Measurements from ENCODE around the gene SEZ6L2.

DNA sequence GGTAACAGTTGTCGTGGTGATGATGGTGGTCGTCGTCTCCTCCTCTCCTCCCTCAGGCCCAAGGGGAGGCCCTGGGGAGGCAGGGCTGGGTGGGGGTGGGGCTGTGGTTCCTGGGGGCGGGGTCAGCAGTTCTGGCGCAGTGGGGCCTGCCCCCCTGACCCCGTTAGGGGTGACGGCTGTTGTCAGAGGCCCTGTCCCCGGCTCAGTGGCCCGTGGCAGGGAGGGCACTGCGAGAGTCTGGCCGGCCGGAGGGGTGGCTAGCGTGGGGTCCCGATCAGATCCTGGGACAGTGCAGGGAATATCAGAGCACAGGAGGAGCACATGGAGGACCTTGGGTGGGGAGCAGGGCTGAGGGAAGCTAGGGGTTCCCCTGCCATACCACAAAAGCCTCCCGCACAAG is 2.5 kb downstream of the SEZ6L2 start:
- TF ChIP-seq SP2 (tag by site-specific recombination; IDR thresholded peaks at IDR 0.05): no peak
- no peak for TF ChIP-seq REST (tag by site-specific recombination; IDR thresholded peaks at IDR 0.05)
- TF ChIP-seq SCRT2 (tag by site-specific recombination; IDR thresholded peaks at IDR 0.05): no peak
- TF ChIP-seq, protein P1, sequence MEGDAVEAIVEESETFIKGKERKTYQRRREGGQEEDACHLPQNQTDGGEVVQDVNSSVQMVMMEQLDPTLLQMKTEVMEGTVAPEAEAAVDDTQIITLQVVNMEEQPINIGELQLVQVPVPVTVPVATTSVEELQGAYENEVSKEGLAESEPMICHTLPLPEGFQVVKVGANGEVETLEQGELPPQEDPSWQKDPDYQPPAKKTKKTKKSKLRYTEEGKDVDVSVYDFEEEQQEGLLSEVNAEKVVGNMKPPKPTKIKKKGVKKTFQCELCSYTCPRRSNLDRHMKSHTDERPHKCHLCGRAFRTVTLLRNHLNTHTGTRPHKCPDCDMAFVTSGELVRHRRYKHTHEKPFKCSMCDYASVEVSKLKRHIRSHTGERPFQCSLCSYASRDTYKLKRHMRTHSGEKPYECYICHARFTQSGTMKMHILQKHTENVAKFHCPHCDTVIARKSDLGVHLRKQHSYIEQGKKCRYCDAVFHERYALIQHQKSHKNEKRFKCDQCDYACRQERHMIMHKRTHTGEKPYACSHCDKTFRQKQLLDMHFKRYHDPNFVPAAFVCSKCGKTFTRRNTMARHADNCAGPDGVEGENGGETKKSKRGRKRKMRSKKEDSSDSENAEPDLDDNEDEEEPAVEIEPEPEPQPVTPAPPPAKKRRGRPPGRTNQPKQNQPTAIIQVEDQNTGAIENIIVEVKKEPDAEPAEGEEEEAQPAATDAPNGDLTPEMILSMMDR (tag by site-specific recombination; IDR thresholded peaks at IDR 0.05): no peak
- TF ChIP-seq, protein P2, sequence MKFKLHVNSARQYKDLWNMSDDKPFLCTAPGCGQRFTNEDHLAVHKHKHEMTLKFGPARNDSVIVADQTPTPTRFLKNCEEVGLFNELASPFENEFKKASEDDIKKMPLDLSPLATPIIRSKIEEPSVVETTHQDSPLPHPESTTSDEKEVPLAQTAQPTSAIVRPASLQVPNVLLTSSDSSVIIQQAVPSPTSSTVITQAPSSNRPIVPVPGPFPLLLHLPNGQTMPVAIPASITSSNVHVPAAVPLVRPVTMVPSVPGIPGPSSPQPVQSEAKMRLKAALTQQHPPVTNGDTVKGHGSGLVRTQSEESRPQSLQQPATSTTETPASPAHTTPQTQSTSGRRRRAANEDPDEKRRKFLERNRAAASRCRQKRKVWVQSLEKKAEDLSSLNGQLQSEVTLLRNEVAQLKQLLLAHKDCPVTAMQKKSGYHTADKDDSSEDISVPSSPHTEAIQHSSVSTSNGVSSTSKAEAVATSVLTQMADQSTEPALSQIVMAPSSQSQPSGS (tag by site-specific recombination; IDR thresholded peaks at IDR 0.05; ENCODE audit: low read depth): no peak
- no peak for TF ChIP-seq ZNF274 (IDR thresholded peaks at IDR 0.05; ENCODE audit: low read length)
- TF ChIP-seq ZNF274 (tag by site-specific recombination; IDR thresholded peaks at IDR 0.05; ENCODE audit: borderline replicate concordance): no peak
- TF ChIP-seq, protein P3, sequence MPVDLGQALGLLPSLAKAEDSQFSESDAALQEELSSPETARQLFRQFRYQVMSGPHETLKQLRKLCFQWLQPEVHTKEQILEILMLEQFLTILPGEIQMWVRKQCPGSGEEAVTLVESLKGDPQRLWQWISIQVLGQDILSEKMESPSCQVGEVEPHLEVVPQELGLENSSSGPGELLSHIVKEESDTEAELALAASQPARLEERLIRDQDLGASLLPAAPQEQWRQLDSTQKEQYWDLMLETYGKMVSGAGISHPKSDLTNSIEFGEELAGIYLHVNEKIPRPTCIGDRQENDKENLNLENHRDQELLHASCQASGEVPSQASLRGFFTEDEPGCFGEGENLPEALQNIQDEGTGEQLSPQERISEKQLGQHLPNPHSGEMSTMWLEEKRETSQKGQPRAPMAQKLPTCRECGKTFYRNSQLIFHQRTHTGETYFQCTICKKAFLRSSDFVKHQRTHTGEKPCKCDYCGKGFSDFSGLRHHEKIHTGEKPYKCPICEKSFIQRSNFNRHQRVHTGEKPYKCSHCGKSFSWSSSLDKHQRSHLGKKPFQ (tag by site-specific recombination; IDR thresholded peaks at IDR 0.05): no peak
- no peak for TF ChIP-seq KLF9 (tag by site-specific recombination; IDR thresholded peaks at IDR 0.05; ENCODE audit: low read depth)
- no peak for TF ChIP-seq ZBTB8A (tag by site-specific recombination; IDR thresholded peaks at IDR 0.05)
- no peak for TF ChIP-seq ZBTB20 (tag by site-specific recombination; IDR thresholded peaks at IDR 0.05)
- no peak for TF ChIP-seq YY1 (tag by site-specific recombination; IDR thresholded peaks at IDR 0.05)
